ENCODE data around the gene PEDS1.
"Not testable (repeated sequence)": the region's sequence is repeated elsewhere in the genome, so short reads cannot be mapped to it uniquely, and the experiment has no call there.

PEDS1 gene

GRCh38 chr20:50111120-50111828, 42.2 kb downstream of the PEDS1 start:
- DNase-seq: no peak

DNA sequence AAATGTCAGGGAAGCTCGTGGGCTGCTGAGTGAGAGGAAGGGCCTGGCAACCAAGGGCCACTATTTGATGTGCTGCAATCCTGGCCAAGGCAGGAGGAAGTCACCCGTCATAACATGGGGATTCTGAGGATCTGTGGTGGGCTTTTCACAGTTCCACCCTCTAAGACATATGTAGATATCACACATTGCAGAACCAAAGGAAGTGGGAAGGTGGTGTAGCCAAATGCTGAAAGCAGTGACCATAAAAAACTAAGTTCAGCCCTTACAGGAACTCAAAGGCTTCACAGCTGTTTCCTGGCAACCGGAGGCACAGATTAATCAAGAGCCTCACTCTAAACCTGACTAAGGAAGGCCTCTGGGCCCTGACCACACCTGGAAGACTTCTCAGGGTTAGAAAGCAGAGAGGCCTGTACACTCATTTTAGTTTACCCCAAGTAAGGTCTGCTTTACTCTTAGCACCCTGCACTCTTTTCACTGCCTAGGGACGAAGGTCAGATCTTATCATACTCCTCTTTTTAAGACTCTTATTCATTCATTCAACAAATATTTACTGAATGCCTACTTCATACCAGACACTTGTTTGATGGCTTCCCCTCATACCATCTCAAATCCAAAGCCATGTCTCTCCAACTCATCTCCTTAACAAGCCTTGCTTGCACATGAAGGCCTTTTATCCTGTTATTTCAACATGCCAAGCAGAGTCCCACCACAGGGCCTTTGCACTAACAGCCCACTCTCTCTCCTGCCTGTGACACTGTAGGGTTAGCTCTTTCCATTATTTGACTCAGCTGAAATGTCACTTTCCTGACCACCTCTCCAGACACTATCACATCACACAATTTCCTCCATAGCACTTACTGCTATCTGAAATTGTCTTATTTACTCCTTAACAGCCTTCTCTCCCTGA, 43.1 kb downstream of the PEDS1 start:
- DNase-seq: no peak

DNA sequence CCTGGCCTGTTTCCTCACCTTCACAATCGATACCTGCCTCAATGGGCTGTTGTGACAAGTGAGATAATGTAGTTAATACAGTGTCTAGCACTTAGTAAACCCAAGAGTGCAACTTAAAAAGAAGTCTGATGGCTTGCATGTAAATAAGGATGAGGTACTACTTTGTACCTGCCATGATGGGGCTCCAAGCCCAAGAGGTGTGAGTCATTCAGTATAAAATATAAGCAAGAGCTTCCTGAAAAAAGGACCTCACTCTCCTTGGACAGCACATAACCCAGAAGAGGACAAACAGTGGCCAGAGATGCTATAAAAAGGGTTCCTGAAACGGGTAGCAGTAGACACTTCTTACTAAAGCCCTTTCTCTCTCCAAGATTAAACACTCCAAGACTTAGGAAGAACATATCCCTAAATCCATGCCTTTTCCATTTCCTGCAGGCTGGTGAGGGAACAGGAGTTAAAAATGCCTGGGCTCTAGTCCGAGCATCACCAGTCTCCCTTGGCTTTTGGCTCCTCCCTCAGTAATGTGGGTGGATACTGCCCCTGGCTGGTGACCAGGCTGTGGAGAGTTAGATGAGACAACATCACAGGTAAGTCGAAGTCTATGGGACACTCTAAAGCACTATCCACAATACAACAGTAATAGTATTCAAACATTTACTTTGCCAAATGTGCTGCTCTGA, 44.8 kb downstream of the PEDS1 start:
- DNase-seq: no peak

GRCh38 chr20:50107796-50108331, 45.7 kb downstream of the PEDS1 start:
- DNase-seq: no peak

- DNase-seq: no peak
Measured at GRCh38 chr20:50107086-50107660, 46.4 kb downstream of the PEDS1 start.

DNA sequence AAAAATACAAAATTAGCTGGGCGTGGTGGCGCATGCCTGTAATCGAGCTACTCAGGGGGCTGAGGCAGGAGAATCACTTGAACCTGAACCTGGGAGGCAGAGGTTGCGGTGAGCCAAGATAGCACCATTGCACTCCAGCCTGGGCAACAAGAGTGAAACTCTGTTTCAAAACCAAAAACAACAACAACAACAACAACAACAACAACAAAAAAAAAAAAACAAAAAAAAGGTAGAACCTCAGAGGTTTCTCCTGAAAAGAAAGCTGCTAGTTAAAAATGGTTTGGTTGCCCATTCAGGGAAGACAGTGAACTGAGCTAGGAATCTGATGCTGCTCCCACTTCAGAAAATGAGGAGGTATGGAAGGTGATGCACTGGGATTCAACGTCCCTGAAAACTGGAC, 46.9 kb downstream of the PEDS1 start:
- DNase-seq: not testable (repeated sequence)

All from NCI-H1694 (cell line).